Central memory CD8-positive, alpha-beta T cell (primary cell): Measurements from ENCODE around the gene RRBP1.

Experiments
- ATAC-seq: fragments of 150-1000 bp; cut with Tn5 transposase; replicated peaks from 2 replicates; pipeline ENCODE4 v1.10.0; 2022; ENCODE audit warnings: mild to moderate bottlenecking, moderate FRiP score, moderate number of reproducible peaks; ENCODE audit not compliant: poor library complexity, severe bottlenecking; ENCODE audit errors: extremely low read depth
- DNase-seq, 2 donors: peaks; one replicate each; pipeline ENCODE4 v3.0.0; 2021; ENCODE audit warnings: low spot score in 2 of 2
- H3K27ac Mint-ChIP-seq: one replicate; pipeline ENCODE4 v1.8.0; 2022; ENCODE audit warnings: low read depth, mild to moderate bottlenecking, moderate library complexity, mixed read lengths
- H3K27me3 Mint-ChIP-seq: one replicate; pipeline ENCODE4 v1.8.0; 2022; ENCODE audit warnings: mixed read lengths
- H3K36me3 Mint-ChIP-seq: one replicate; pipeline ENCODE4 v1.8.0; 2022; ENCODE audit warnings: mild to moderate bottlenecking, moderate library complexity, mixed read lengths; ENCODE audit not compliant: insufficient read depth
- H3K4me1 Mint-ChIP-seq: one replicate; pipeline ENCODE4 v1.8.0; 2022; ENCODE audit warnings: mixed read lengths
- H3K4me3 Mint-ChIP-seq: one replicate; pipeline ENCODE4 v1.8.0; 2022; ENCODE audit warnings: mild to moderate bottlenecking, moderate library complexity, mixed read lengths
- H3K9me3 Mint-ChIP-seq: one replicate; pipeline ENCODE4 v1.8.0; 2022; ENCODE audit warnings: mixed read lengths

Gene RRBP1

GRCh38 chr20:17674722-17675518 is 7.1 kb downstream of the RRBP1 start:
- H3K27ac Mint-ChIP-seq: no peak overlapping the region
- no peak for ATAC-seq
- peaks cover 35% of the 10 kb centered on the region for H3K4me1 Mint-ChIP-seq
- no peak for DNase-seq
- H3K36me3 Mint-ChIP-seq: peaks cover 10% of the 10 kb centered on the region
- no peaks in the 10 kb centered on the region for H3K9me3 Mint-ChIP-seq
- H3K27me3 Mint-ChIP-seq: no peaks in the 10 kb centered on the region
- no peak overlapping the region for H3K4me3 Mint-ChIP-seq

DNA sequence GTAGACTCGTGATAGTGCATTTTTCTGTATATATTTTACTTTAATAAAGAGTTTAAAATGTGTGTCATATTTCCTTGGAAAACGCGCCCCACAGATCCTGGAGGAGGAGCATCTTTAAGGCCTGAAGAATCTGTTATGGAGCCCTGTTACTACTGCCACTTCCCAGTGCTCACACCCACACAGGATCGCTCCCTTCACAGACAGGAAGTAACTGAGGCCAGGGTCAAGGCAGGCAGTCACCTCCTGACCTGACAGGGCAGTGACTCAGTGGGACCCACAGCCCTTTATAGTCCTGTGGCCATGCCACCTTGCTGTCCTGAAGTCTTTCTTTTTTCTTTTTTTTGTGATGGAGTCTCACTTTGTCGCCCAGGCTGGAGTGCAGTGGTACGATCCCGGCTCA is 9.0 kb downstream of the RRBP1 start:
- Mint-ChIP-seq H3K4me1 (peaks cover 35% of the 10 kb centered on the region), H3K4me3 (no peak overlapping the region), H3K9me3 (no peaks in the 10 kb centered on the region), H3K27me3 (no peaks in the 10 kb centered on the region), H3K27ac (no peak overlapping the region), H3K36me3 (peaks cover 11% of the 10 kb centered on the region)
- DNase-seq: no peak
- no peak for ATAC-seq

DNA sequence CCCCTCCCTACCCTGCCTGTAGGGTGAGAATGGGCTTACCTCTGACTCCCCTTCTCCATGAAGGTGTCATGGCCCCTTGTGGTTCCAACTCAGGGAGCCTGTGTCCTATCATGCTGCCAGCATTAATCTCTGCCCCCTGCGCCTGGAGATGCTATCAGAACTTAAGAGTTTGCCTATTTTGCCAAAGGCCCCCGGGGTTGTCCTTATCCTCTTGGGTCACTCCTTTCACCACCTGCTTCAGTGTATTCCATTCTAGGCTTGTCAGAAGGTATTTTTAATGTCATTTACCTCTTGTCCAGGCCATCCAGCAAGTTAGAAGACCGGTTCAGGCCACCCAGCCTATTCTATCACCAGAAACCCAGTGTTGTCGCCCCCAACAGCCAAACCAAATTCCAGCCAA is 10.5 kb downstream of the RRBP1 start:
- Mint-ChIP-seq H3K36me3 (peaks cover 11% of the 10 kb centered on the region), H3K4me1 (peaks cover 45% of the 10 kb centered on the region), H3K9me3 (no peaks in the 10 kb centered on the region), H3K27me3 (no peaks in the 10 kb centered on the region), H3K27ac (no peak overlapping the region), H3K4me3 (no peak overlapping the region)
- no peak for ATAC-seq
- no peak for DNase-seq

DNA sequence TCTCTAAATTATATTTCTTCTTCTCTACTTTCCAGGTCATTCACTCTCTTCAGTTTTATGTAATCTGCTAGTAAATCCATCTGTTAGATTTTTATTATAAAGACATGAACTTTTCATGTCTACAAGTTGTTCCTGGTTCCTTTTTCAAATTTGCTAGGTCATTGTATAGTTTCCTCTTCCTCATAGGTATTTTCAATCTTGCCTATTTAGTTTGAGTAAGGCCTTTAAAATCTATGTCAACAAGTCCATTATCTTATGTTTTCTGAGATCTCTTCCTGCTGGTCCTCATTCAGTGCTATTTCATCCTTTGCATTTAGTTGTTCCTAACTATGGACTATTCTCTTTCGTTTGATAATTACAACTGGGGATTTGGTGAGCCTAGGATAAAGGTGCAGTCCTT is 11.0 kb downstream of the RRBP1 start:
- no peaks in the 10 kb centered on the region for H3K27me3 Mint-ChIP-seq
- DNase-seq (no peak), ATAC-seq (no peak)
- H3K4me3 Mint-ChIP-seq: no peak overlapping the region
- peaks cover 47% of the 10 kb centered on the region for H3K4me1 Mint-ChIP-seq
- H3K27ac Mint-ChIP-seq: peak overlapping the region; percentile 2
- H3K9me3 Mint-ChIP-seq: no peaks in the 10 kb centered on the region
- H3K36me3 Mint-ChIP-seq: peaks cover 9% of the 10 kb centered on the region

- no peak overlapping the region for H3K4me3 Mint-ChIP-seq
- H3K27ac Mint-ChIP-seq: no peak overlapping the region
- DNase-seq (no peak), ATAC-seq (no peak)
- peaks cover 45% of the 10 kb centered on the region for H3K4me1 Mint-ChIP-seq
- no peaks in the 10 kb centered on the region for H3K9me3 Mint-ChIP-seq
- no peaks in the 10 kb centered on the region for H3K27me3 Mint-ChIP-seq
- H3K36me3 Mint-ChIP-seq: peaks cover 9% of the 10 kb centered on the region
Measured at GRCh38 chr20:17669306-17669931, 12.6 kb downstream of the RRBP1 start.

GRCh38 chr20:17668432-17668831 is 13.6 kb downstream of the RRBP1 start:
- no peaks in the 10 kb centered on the region for H3K9me3 Mint-ChIP-seq
- peaks cover 7% of the 10 kb centered on the region for H3K36me3 Mint-ChIP-seq
- H3K4me3 Mint-ChIP-seq: no peak overlapping the region
- H3K4me1 Mint-ChIP-seq: peaks cover 55% of the 10 kb centered on the region
- ATAC-seq (no peak), DNase-seq (no peak)
- H3K27ac Mint-ChIP-seq: no peak overlapping the region
- no peaks in the 10 kb centered on the region for H3K27me3 Mint-ChIP-seq

GRCh38 chr20:17667445-17667844 is 14.6 kb downstream of the RRBP1 start:
- no peaks in the 10 kb centered on the region for H3K27me3 Mint-ChIP-seq
- no peak overlapping the region for H3K4me3 Mint-ChIP-seq
- peaks cover 5% of the 10 kb centered on the region for H3K36me3 Mint-ChIP-seq
- H3K4me1 Mint-ChIP-seq: peaks cover 54% of the 10 kb centered on the region
- no peak for DNase-seq
- no peaks in the 10 kb centered on the region for H3K9me3 Mint-ChIP-seq
- ATAC-seq: no peak
- peak overlapping the region; percentile 36 for H3K27ac Mint-ChIP-seq

GRCh38 chr20:17666481-17666880 is 15.6 kb downstream of the RRBP1 start:
- DNase-seq (no peak), ATAC-seq (no peak)
- Mint-ChIP-seq H3K9me3 (no peaks in the 10 kb centered on the region), H3K27me3 (no peaks in the 10 kb centered on the region), H3K4me3 (no peak overlapping the region), H3K4me1 (peaks cover 63% of the 10 kb centered on the region), H3K36me3 (peaks cover 5% of the 10 kb centered on the region), H3K27ac (no peak overlapping the region)

DNA sequence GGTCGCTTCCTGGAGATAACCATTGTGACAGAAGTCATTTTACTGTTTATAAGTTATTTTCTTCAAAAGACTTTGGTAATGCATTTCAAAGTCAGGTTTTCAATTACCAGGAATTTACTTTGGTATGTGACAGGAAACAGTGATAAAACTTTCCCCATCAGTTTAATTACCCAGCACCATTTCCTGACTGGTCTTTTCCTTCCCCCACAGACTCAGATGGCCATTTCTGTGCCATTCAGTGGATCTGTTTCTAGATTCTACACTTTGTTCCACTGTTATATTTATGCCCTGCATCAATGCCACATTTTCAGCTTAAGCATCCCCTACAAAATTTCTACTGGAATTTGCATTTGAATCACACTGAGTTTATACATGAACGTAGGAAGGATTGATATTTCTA is 16.3 kb downstream of the RRBP1 start:
- Mint-ChIP-seq H3K36me3 (peaks cover 5% of the 10 kb centered on the region), H3K27ac (no peak overlapping the region), H3K4me1 (peaks cover 61% of the 10 kb centered on the region), H3K4me3 (no peak overlapping the region), H3K27me3 (no peaks in the 10 kb centered on the region), H3K9me3 (no peaks in the 10 kb centered on the region)
- ATAC-seq (no peak), DNase-seq (no peak)

DNA sequence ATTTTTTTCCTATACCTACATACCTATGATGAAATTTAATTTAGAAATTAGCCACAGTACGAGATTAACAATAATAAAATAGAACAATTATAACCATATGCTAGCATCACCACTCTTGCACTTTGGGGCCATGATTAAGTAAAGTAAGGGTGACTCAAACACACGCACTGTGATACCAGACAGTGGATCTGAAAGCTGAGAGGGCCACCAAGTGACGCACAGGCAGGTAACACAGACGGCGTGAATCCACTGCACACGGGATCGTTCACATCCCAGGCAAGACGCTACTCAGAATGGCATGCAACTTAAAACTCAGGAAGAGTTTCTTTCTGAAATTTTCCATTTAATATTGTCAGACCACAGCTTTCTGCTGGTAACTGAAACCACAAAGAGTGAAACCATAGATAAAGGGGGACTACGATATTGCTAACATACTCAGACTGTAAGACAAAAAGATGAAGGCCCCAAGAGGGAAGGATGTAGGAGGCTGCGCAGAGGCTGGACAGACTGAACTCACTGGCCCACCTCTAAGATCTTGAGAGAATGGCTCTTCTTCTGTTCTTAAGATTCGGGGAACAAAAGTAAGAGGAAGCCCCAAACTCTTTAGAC is 17.9 kb downstream of the RRBP1 start:
- Mint-ChIP-seq H3K27ac (no peak overlapping the region), H3K4me1 (peaks cover 70% of the 10 kb centered on the region), H3K36me3 (peaks cover 7% of the 10 kb centered on the region), H3K4me3 (no peak overlapping the region), H3K27me3 (no peaks in the 10 kb centered on the region), H3K9me3 (no peaks in the 10 kb centered on the region)
- ATAC-seq: no peak
- DNase-seq: no peak

DNA sequence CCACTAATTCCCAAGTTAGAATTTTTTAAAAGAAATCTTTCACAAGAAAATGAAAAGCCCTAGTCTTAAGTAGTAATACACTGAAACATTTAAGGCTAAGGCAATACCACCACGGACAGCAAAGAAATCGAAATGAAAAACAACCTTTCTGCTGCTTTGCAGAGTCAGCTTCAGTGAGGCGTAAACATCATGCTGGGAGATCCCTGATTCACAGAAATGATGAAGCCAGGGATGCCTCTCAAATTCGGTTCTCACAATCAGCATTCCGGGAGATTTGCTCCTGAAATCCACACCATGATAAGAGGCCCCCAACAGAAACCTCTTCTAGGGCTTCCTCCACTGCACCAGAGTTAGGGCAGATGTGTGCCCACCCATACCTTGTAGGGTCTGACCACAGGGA is 18.6 kb downstream of the RRBP1 start:
- H3K27me3 Mint-ChIP-seq: no peaks in the 10 kb centered on the region
- no peaks in the 10 kb centered on the region for H3K9me3 Mint-ChIP-seq
- H3K4me3 Mint-ChIP-seq: no peak overlapping the region
- no peak for ATAC-seq
- H3K36me3 Mint-ChIP-seq: peaks cover 10% of the 10 kb centered on the region
- H3K4me1 Mint-ChIP-seq: peaks cover 70% of the 10 kb centered on the region
- no peak for DNase-seq
- no peak overlapping the region for H3K27ac Mint-ChIP-seq

GRCh38 chr20:17663040-17663399 is 19.0 kb downstream of the RRBP1 start:
- no peak overlapping the region for H3K27ac Mint-ChIP-seq
- H3K36me3 Mint-ChIP-seq: peaks cover 7% of the 10 kb centered on the region
- no peaks in the 10 kb centered on the region for H3K27me3 Mint-ChIP-seq
- peaks cover 65% of the 10 kb centered on the region for H3K4me1 Mint-ChIP-seq
- H3K9me3 Mint-ChIP-seq: no peaks in the 10 kb centered on the region
- ATAC-seq: no peak
- H3K4me3 Mint-ChIP-seq: no peak overlapping the region
- no peak for DNase-seq
